Ishikawa (cell line): Measurements from ENCODE around the gene CSF2.

ENCODE experiments used
- CEBPB ChIP-seq: IDR thresholded peaks from 2 replicates; pipeline ENCODE4 v1.6.1; 2012
- EP300 ChIP-seq: IDR thresholded peaks from 2 replicates; pipeline ENCODE4 v1.6.1; 2012; ENCODE audit warnings: borderline replicate concordance
- RAD21 ChIP-seq: IDR thresholded peaks from 2 replicates; pipeline ENCODE4 v1.6.1; 2012; ENCODE audit warnings: low read depth
- REST ChIP-seq: IDR thresholded peaks from 2 replicates; pipeline ENCODE4 v1.6.1; 2012; ENCODE audit warnings: low read depth, mild to moderate bottlenecking
- TAF1 ChIP-seq: IDR thresholded peaks from 2 replicates; pipeline ENCODE4 v1.6.1; 2012; ENCODE audit warnings: low read depth, mild to moderate bottlenecking
- YY1 ChIP-seq: IDR thresholded peaks from 2 replicates; pipeline ENCODE4 v1.6.1; 2012; ENCODE audit warnings: low read depth

GRCh38 chr5:132098621-132099020, 25.0 kb downstream of the CSF2 start:
- TF ChIP-seq CEBPB: no peak
- no peak for TF ChIP-seq YY1
- no peak for TF ChIP-seq TAF1
- no peak for TF ChIP-seq EP300
- no peak for TF ChIP-seq REST
- TF ChIP-seq RAD21: no peak
